Common myeloid progenitor, CD34-positive (primary cell): ENCODE data around the gene KCNIP4.

Source experiments
- CTCF ChIA-PET: fragments of 350-600 bp; sonication (Branson Sonifier 250); formaldehyde crosslinking; loops from one replicate; lab custom pipeline; 2021; ENCODE audit warnings: antibody characterized with exemption; lab: Charles Lee
- POLR2A ChIA-PET: fragments of 350-600 bp; sonication (Branson Sonifier 250); formaldehyde crosslinking; loops from one replicate; lab custom pipeline; 2021; ENCODE audit warnings: antibody characterized with exemption; lab: Charles Lee
- DNase-seq, 3 donors: peaks; one replicate each; pipeline versions ENCODE4 v3.0.0 to v3.0.0-alpha.2; 2013
- H3K27ac ChIP-seq, 2 experiments: 1 replicate in 1 of 2; 2 replicates in 1 of 2; pipeline ENCODE4 v1.7.0; 2013; ENCODE audit warnings: inconsistent platforms in 2 of 2, low read length in 2 of 2, mild to moderate bottlenecking in 2 of 2, low read depth in 1 of 2, moderate library complexity in 1 of 2; ENCODE audit not compliant: severe bottlenecking in 2 of 2, insufficient read depth in 1 of 2, poor library complexity in 1 of 2
- H3K27me3 ChIP-seq, 5 experiments: replicated peaks in 2 of 5; 1 replicate in 3 of 5; 2 replicates in 2 of 5; pipeline versions ENCODE4 v1.6.1 to v1.7.0; 2013; ENCODE audit warnings: low read length in 4 of 5, mild to moderate bottlenecking in 2 of 5, moderate library complexity in 2 of 5, inconsistent platforms in 1 of 5; ENCODE audit not compliant: insufficient read depth in 5 of 5, control insufficient read depth in 4 of 5
- H3K36me3 ChIP-seq, 4 experiments: 1 replicate in 2 of 4; 2 replicates in 2 of 4; pipeline versions ENCODE4 v1.6.1 to v1.7.0; 2013; ENCODE audit warnings: low read length in 3 of 4, control low read depth in 1 of 4, mild to moderate bottlenecking in 1 of 4; ENCODE audit not compliant: control insufficient read depth in 4 of 4, insufficient read depth in 4 of 4
- H3K4me1 ChIP-seq, 4 experiments: 1 replicate in 3 of 4; 2 replicates in 1 of 4; pipeline versions ENCODE4 v1.6.1 to v1.7.1; 2013; ENCODE audit warnings: low read length in 3 of 4, mild to moderate bottlenecking in 3 of 4, control low read depth in 1 of 4, inconsistent platforms in 1 of 4, moderate library complexity in 1 of 4; ENCODE audit not compliant: control insufficient read depth in 4 of 4, insufficient read depth in 4 of 4; ENCODE audit errors: control extremely low read depth in 1 of 4
- H3K4me3 ChIP-seq, 7 experiments: 1 replicate in 4 of 7; 2 replicates in 3 of 7; pipeline versions ENCODE4 v1.5.1 to v1.7.0; 2013; ENCODE audit warnings: mild to moderate bottlenecking in 7 of 7, low read length in 6 of 7, moderate library complexity in 6 of 7, inconsistent platforms in 2 of 7, low read depth in 2 of 7, control low read depth in 1 of 7; ENCODE audit not compliant: insufficient read depth in 4 of 7, control insufficient read depth in 1 of 7; ENCODE audit errors: extremely low read depth in 1 of 7
- H3K9me3 ChIP-seq, 5 experiments: 1 replicate in 4 of 5; 2 replicates in 1 of 5; pipeline versions ENCODE4 v1.6.1 to v1.7.1; 2013; ENCODE audit warnings: low read length in 4 of 5, mild to moderate bottlenecking in 2 of 5, inconsistent platforms in 1 of 5, low read depth in 1 of 5, moderate library complexity in 1 of 5; ENCODE audit not compliant: control insufficient read depth in 4 of 5, insufficient read depth in 2 of 5; ENCODE audit errors: control extremely low read depth in 1 of 5
- WGBS: methylation state at CpG from one replicate; pipeline ENCODE4 v1.1.5; 2013; ENCODE audit not compliant: insufficient coverage; 5-methylcytosine and 5-hydroxymethylcytosine counted together

The KCNIP4 gene

GRCh38 chr4:21775703-21776102 is 172.9 kb downstream of the KCNIP4 start:
- peaks cover 0 to 37% (median 0%) of the 10 kb centered on the region in 5 experiments for H3K27me3 ChIP-seq
- no peaks in the 10 kb centered on the region for H3K36me3 ChIP-seq
- WGBS = 100% methylated on average over 2 of the region's 3 CpGs
- peaks cover 0 to 6% (median 1%) of the 10 kb centered on the region in 4 experiments for H3K4me1 ChIP-seq
- CTCF ChIA-PET = no interaction called here
- DNase-seq = no peak
- H3K9me3 ChIP-seq = peaks cover 0 to 8% (median 0%) of the 10 kb centered on the region in 5 experiments
- POLR2A ChIA-PET = no interaction called here
- no peak overlapping the region for H3K4me3 ChIP-seq
- H3K27ac ChIP-seq = no peak overlapping the region

GRCh38 chr4:21769404-21770147 is 179.0 kb downstream of the KCNIP4 start:
- H3K36me3 ChIP-seq = no peaks in the 10 kb centered on the region
- ChIA-PET POLR2A (no interaction called here), CTCF (interaction anchor here (0.6 to 1.6 kb wide), 2 partner anchors 8 to 19 kb away, joined by 3 to 4 read pairs; no protein-coding TSS in a partner anchor)
- no peak overlapping the region for H3K4me3 ChIP-seq
- peaks cover 0 to 2% (median 0%) of the 10 kb centered on the region in 5 experiments for H3K9me3 ChIP-seq
- H3K4me1 ChIP-seq = peaks cover 0 to 8% (median 4%) of the 10 kb centered on the region in 4 experiments
- peak; percentile 71 to 81 (median 71) for DNase-seq
- peaks cover 0 to 32% (median 0%) of the 10 kb centered on the region in 5 experiments for H3K27me3 ChIP-seq
- no CpG with 5 or more reads among the region's 4 CpGs for WGBS
- no peak overlapping the region for H3K27ac ChIP-seq

GRCh38 chr4:21768349-21769310 is 179.9 kb downstream of the KCNIP4 start:
- ChIA-PET POLR2A (no interaction called here), CTCF (interaction anchor here (0.6 to 1.6 kb wide), 5 partner anchors 9 to 995 kb away, joined by 3 to 6 read pairs (median 3); no protein-coding TSS in a partner anchor)
- Histone ChIP-seq H3K9me3 (peaks cover 0 to 2% (median 0%) of the 10 kb centered on the region in 5 experiments), H3K27ac (no peak overlapping the region), H3K4me3 (no peak overlapping the region), H3K36me3 (no peaks in the 10 kb centered on the region), H3K27me3 (peaks cover 0 to 33% (median 0%) of the 10 kb centered on the region in 5 experiments), H3K4me1 (peaks cover 0 to 8% (median 4%) of the 10 kb centered on the region in 4 experiments)
- WGBS = 6% methylated on average over 3 of the region's 6 CpGs
- DNase-seq = peak; percentile 29 to 59 (median 46)

- Histone ChIP-seq H3K27ac (no peak overlapping the region), H3K4me3 (no peak overlapping the region), H3K4me1 (peaks cover 0 to 8% (median 4%) of the 10 kb centered on the region in 4 experiments), H3K27me3 (peaks cover 0 to 37% (median 0%) of the 10 kb centered on the region in 5 experiments), H3K36me3 (no peaks in the 10 kb centered on the region), H3K9me3 (peaks cover 0 to 2% (median 0%) of the 10 kb centered on the region in 5 experiments)
- CTCF ChIA-PET = interaction anchor here (0.8 to 1.4 kb wide), 2 partner anchors 14 to 252 kb away, joined by 3 to 5 read pairs; no protein-coding TSS in a partner anchor
- POLR2A ChIA-PET = no interaction called here
- peak; percentile 28 to 61 (median 44) for DNase-seq
- WGBS = 87% methylated on average over 3 of the region's 8 CpGs
Observed at GRCh38 chr4:21765810-21766407, 182.7 kb downstream of the KCNIP4 start.

- H3K4me3 ChIP-seq = no peak overlapping the region
- H3K9me3 ChIP-seq = no peaks in the 10 kb centered on the region
- POLR2A ChIA-PET = no interaction called here
- CTCF ChIA-PET = interaction anchor here (0.8 to 1.3 kb wide), 4 partner anchors 25 to 991 kb away, joined by 3 to 5 read pairs (median 3); no protein-coding TSS in a partner anchor
- H3K4me1 ChIP-seq = no peaks in the 10 kb centered on the region
- DNase-seq = no peak
- peaks cover 0 to 46% (median 2%) of the 10 kb centered on the region in 5 experiments for H3K27me3 ChIP-seq
- 100% methylated on average over 1 of the region's 1 CpG for WGBS
- no peaks in the 10 kb centered on the region for H3K36me3 ChIP-seq
- no peak overlapping the region for H3K27ac ChIP-seq
Observed at GRCh38 chr4:21763855-21764254, 184.7 kb downstream of the KCNIP4 start.

- CTCF ChIA-PET = interaction anchor here (1.3 kb wide), 1 partner anchor 10 kb away, joined by 3 read pairs; no protein-coding TSS in a partner anchor
Observed at GRCh38 chr4:21757248-21757647, 191.3 kb downstream of the KCNIP4 start.

More at GRCh38 chr4:21757248-21757647, 191.3 kb downstream of the KCNIP4 start:
- no CpG with 5 or more reads among the region's 2 CpGs for WGBS
- Histone ChIP-seq H3K4me3 (no peak overlapping the region), H3K27ac (no peak overlapping the region), H3K36me3 (no peaks in the 10 kb centered on the region), H3K9me3 (no peaks in the 10 kb centered on the region), H3K27me3 (peaks cover 0 to 20% (median 2%) of the 10 kb centered on the region in 5 experiments), H3K4me1 (no peaks in the 10 kb centered on the region)
- POLR2A ChIA-PET = no interaction called here
- no peak for DNase-seq
